Stimulated activated CD4-positive, alpha-beta T cell treated with anti-CD3 and anti-CD28 coated beads, Interleukin-4, amount 100 ng/mL, for 48 hours (primary cell): ENCODE data around the gene CFAP157.

ENCODE experiments used
- DNase-seq, 2 donors: peaks; one replicate each; pipeline ENCODE4 v3.0.0-alpha.2; 2020; ENCODE audit warnings: low read depth in 2 of 2

CFAP157 gene

GRCh38 chr9:127693143-127693542 is 13.6 kb upstream of the CFAP157 start:
- no peak for DNase-seq

GRCh38 chr9:127693697-127694096 is 13.1 kb upstream of the CFAP157 start:
- no peak for DNase-seq

- DNase-seq = no peak
Measured at GRCh38 chr9:127694890-127695720, 11.7 kb upstream of the CFAP157 start.

GRCh38 chr9:127697575-127697974 is 9.2 kb upstream of the CFAP157 start:
- DNase-seq = no peak

- DNase-seq = no peak
Measured at GRCh38 chr9:127698386-127698785, 8.4 kb upstream of the CFAP157 start.

- peak; percentile 77 to 86 for DNase-seq
Measured at GRCh38 chr9:127698985-127699670, 7.7 kb upstream of the CFAP157 start.

GRCh38 chr9:127700140-127700539 is 6.6 kb upstream of the CFAP157 start:
- DNase-seq = no peak

- DNase-seq = no peak
Measured at GRCh38 chr9:127700594-127701255, 6.1 kb upstream of the CFAP157 start.

- DNase-seq = no peak
Measured at GRCh38 chr9:127703289-127703946, 3.4 kb upstream of the CFAP157 start.

GRCh38 chr9:127705577-127706379 is 1.0 kb upstream of the CFAP157 start:
- DNase-seq = no peak

GRCh38 chr9:127707766-127708165 is 978 bp downstream of the CFAP157 start:
- peak in 1 of 2 donors; percentile 23 for DNase-seq

- DNase-seq = no peak
Measured at GRCh38 chr9:127708952-127709587, 2.3 kb downstream of the CFAP157 start.

GRCh38 chr9:127710204-127710783 is 3.5 kb downstream of the CFAP157 start:
- no peak for DNase-seq

- no peak for DNase-seq
Measured at GRCh38 chr9:127711226-127711701, 4.5 kb downstream of the CFAP157 start.

- DNase-seq = no peak
Measured at GRCh38 chr9:127711831-127712274, 5.1 kb downstream of the CFAP157 start.

- DNase-seq = no peak
Measured at GRCh38 chr9:127712371-127712770, 5.6 kb downstream of the CFAP157 start.

GRCh38 chr9:127712867-127713266 is 6.1 kb downstream of the CFAP157 start:
- no peak for DNase-seq

GRCh38 chr9:127714020-127714750 is 7.4 kb downstream of the CFAP157 start:
- no peak for DNase-seq

- DNase-seq = no peak
Measured at GRCh38 chr9:127714951-127715469, 8.2 kb downstream of the CFAP157 start.
